DND-41 (cell line): ENCODE data around the gene SERPINI1.

Experiments
- EZH2 ChIP-seq: IDR thresholded peaks from 3 replicates; pipeline ENCODE4 v1.6.1; 2012; ENCODE audit warnings: borderline replicate concordance, low read depth, mild to moderate bottlenecking, moderate library complexity, low read length, inconsistent platforms; ENCODE audit not compliant: severe bottlenecking
- TF ChIP-seq, protein P1 (sequence below): IDR thresholded peaks from 2 replicates; pipeline ENCODE4 v1.5.1; 2012; ENCODE audit warnings: borderline replicate concordance, low read length, moderate library complexity, mild to moderate bottlenecking; ENCODE audit not compliant: poor library complexity, severe bottlenecking; ENCODE audit errors: extremely low read depth

DNA sequence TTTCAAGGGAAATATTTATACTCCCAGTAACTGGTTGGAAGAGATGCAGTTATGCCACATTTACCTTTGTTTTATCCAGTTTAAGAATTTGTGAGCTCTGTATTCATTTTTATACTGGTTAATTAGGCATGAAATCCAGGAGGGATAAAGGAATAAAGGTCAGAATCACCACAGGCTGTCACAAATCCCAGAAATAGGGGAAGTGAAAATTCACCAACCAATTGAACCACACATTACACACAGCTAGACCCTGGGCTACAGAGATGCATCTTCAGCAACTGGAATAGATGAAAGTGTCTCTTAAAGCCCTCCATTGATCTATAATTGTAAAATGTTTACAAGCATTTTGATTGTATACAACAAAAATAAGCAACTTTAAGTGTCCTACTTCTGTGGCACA lies 18.5 kb downstream of the SERPINI1 start:
- TF ChIP-seq, protein P1, sequence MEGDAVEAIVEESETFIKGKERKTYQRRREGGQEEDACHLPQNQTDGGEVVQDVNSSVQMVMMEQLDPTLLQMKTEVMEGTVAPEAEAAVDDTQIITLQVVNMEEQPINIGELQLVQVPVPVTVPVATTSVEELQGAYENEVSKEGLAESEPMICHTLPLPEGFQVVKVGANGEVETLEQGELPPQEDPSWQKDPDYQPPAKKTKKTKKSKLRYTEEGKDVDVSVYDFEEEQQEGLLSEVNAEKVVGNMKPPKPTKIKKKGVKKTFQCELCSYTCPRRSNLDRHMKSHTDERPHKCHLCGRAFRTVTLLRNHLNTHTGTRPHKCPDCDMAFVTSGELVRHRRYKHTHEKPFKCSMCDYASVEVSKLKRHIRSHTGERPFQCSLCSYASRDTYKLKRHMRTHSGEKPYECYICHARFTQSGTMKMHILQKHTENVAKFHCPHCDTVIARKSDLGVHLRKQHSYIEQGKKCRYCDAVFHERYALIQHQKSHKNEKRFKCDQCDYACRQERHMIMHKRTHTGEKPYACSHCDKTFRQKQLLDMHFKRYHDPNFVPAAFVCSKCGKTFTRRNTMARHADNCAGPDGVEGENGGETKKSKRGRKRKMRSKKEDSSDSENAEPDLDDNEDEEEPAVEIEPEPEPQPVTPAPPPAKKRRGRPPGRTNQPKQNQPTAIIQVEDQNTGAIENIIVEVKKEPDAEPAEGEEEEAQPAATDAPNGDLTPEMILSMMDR, result no peak
- TF ChIP-seq EZH2, result no peak
